GM18508 (cell line): ENCODE data around the gene HEATR3.

Experiments
- ATAC-seq: cut with Tn5 transposase; IDR thresholded peaks from one replicate; pipeline ENCODE4 v1.9.1; 2021; ENCODE audit warnings: moderate number of reproducible peaks; ENCODE audit not compliant: insufficient read depth, unreplicated experiment

Gene HEATR3

GRCh38 chr16:50065624-50066481 lies at the start of gene HEATR3:
HEATR3 (plus strand) TSS chr16:50065970; CDS start chr16:50066132, 162 bp downstream.
- ATAC-seq: peak; percentile 23

- no peak for ATAC-seq
These were observed 48.2 kb upstream of the HEATR3 start for GRCh38 chr16:50017553-50017952.

GRCh38 chr16:50021544-50021943 lies 44.2 kb upstream of the HEATR3 start:
- ATAC-seq: no peak

GRCh38 chr16:50023641-50024040 lies 42.1 kb upstream of the HEATR3 start:
- no peak for ATAC-seq

- ATAC-seq: no peak
These were observed 41.6 kb upstream of the HEATR3 start for GRCh38 chr16:50024207-50024606.

GRCh38 chr16:50024684-50025536 lies 40.9 kb upstream of the HEATR3 start, which contains the start of gene CNEP1R1:
CNEP1R1 (plus strand) TSS chr16:50025225; CDS start chr16:50025316, 91 bp downstream.
- ATAC-seq: peak; percentile 90

- no peak for ATAC-seq
These were observed 40.2 kb upstream of the HEATR3 start for GRCh38 chr16:50025537-50025931.

GRCh38 chr16:50027829-50028228 lies 37.9 kb upstream of the HEATR3 start:
- no peak for ATAC-seq

- ATAC-seq: no peak
These were observed 30.2 kb upstream of the HEATR3 start for GRCh38 chr16:50035468-50035992.

GRCh38 chr16:50036426-50036825 lies 29.3 kb upstream of the HEATR3 start:
- no peak for ATAC-seq

- no peak for ATAC-seq
These were observed 28.0 kb upstream of the HEATR3 start for GRCh38 chr16:50037662-50038220.

- no peak for ATAC-seq
These were observed 27.5 kb upstream of the HEATR3 start for GRCh38 chr16:50038286-50038685.

- no peak for ATAC-seq
These were observed 26.8 kb upstream of the HEATR3 start for GRCh38 chr16:50038756-50039529.

GRCh38 chr16:50040018-50040417 lies 25.8 kb upstream of the HEATR3 start:
- no peak for ATAC-seq

GRCh38 chr16:50040710-50041109 lies 25.1 kb upstream of the HEATR3 start:
- no peak for ATAC-seq

- ATAC-seq: no peak
These were observed 22.4 kb upstream of the HEATR3 start for GRCh38 chr16:50043358-50043757.

GRCh38 chr16:50045412-50045811 lies 20.4 kb upstream of the HEATR3 start:
- ATAC-seq: no peak

- ATAC-seq: no peak
These were observed 18.9 kb upstream of the HEATR3 start for GRCh38 chr16:50046853-50047252.

GRCh38 chr16:50047864-50048263 lies 17.9 kb upstream of the HEATR3 start:
- no peak for ATAC-seq

GRCh38 chr16:50050802-50051201 lies 15.0 kb upstream of the HEATR3 start:
- no peak for ATAC-seq
